MCF 10A (cell line): ENCODE data around the gene ADCY5. TPM values are rescaled to one million over a fixed set of nuclear protein-coding genes. Genes with fewer than 3 reads are reported as not detected.
A peak's percentile ranks its signal among the peaks of the same experiment; 100 is the strongest.

Experiments used
- BruUV-seq: library from RNA; stranded (reverse); fragments of 400-500 nt; replicated peaks from 2 replicates; lab custom pipeline; 2021; lab: Mats Ljungman, UMichigan
- CTCF ChIA-PET: fragments of 300-600 bp; sonication (Branson Sonifier 250); formaldehyde crosslinking; extraction: SDS; loops from one replicate; lab custom pipeline; 2021; ENCODE audit warnings: antibody characterized with exemption, inconsistent platforms; lab: Yijun Ruan, JAX
- POLR2A ChIA-PET: fragments of 300-600, 350-650 bp; sonication (Branson Sonifier 250); formaldehyde crosslinking; extraction: SDS; loops from one replicate; lab custom pipeline; 2020; ENCODE audit warnings: antibody characterized with exemption, inconsistent platforms; lab: Yijun Ruan, JAX
- DNase-seq: peaks from one replicate; pipeline ENCODE4 v3.0.0-alpha.2; 2018; ENCODE audit not compliant: unreplicated experiment
- H3K27ac Mint-ChIP-seq: one replicate; pipeline ENCODE4 v1.8.0; 2022; ENCODE audit warnings: mild to moderate bottlenecking, low read depth, mixed read lengths; ENCODE audit not compliant: unreplicated experiment
- H3K27me3 Mint-ChIP-seq: one replicate; pipeline ENCODE4 v1.8.0; 2022; ENCODE audit warnings: mixed read lengths; ENCODE audit not compliant: insufficient read depth, unreplicated experiment
- H3K36me3 Mint-ChIP-seq: one replicate; pipeline ENCODE4 v1.8.0; 2022; ENCODE audit warnings: mild to moderate bottlenecking, moderate library complexity, mixed read lengths; ENCODE audit not compliant: insufficient read depth, unreplicated experiment
- H3K4me1 Mint-ChIP-seq: one replicate; pipeline ENCODE4 v1.8.0; 2022; ENCODE audit warnings: mixed read lengths; ENCODE audit not compliant: insufficient read depth, unreplicated experiment
- H3K4me3 Mint-ChIP-seq: one replicate; pipeline ENCODE4 v1.8.0; 2022; ENCODE audit warnings: mild to moderate bottlenecking, moderate library complexity, mixed read lengths; ENCODE audit not compliant: unreplicated experiment
- H3K9me3 Mint-ChIP-seq: one replicate; pipeline ENCODE4 v1.8.0; 2022; ENCODE audit warnings: mixed read lengths; ENCODE audit not compliant: unreplicated experiment
- intact Hi-C: fragments of 100-400 bp; cut with micrococcal nuclease; formaldehyde crosslinking; loops from 2 replicates; pipeline ENCODE4 v1.14.1; 2022
- total RNA-seq: library from RNA; stranded (reverse); gene quantifications from 2 replicates; pipeline ENCODE4 v1.2.3, GENCODE V29; 2022
- TF ChIP-seq, protein P1 (sequence below): fragments of 200-600 bp; IDR thresholded peaks from one replicate; pipeline ENCODE4 v1.8.0; 2022; ENCODE audit warnings: antibody characterized with exemption, mild to moderate bottlenecking; ENCODE audit not compliant: unreplicated experiment

The ADCY5 gene
- total RNA-seq, 1 experiment from 2014 or later, result not detected

DNA sequence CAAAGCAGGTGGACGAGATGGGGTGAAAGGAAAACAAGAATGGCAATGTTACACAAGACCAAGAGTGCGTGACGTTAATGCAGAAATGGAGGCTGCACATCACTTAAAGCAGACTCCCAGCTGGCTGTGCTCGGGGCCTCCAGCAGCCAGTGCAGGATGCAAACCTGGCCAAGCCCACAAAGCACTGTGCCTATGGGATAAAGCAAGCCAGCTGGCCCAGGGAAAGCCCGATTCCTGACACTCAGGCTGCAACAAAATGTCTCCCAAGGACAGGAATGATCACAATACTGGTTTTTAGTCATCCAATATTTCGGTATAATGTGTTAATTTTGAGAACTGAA, 161.0 kb downstream of the ADCY5 start:
- intact Hi-C loops, result no loop called here
- no peaks in the 10 kb centered on the region for H3K9me3 Mint-ChIP-seq
- no peak for DNase-seq
- no peaks in the 10 kb centered on the region for H3K4me1 Mint-ChIP-seq
- peaks cover 43% of the 10 kb centered on the region for H3K27me3 Mint-ChIP-seq
- ChIA-PET CTCF (interaction anchor here (1.1 kb wide), 1 partner anchor 9 kb away, joined by 5 read pairs; no protein-coding TSS in a partner anchor), POLR2A (no interaction called here)
- no peak overlapping the region for H3K27ac Mint-ChIP-seq
- H3K4me3 Mint-ChIP-seq, result no peak overlapping the region
- H3K36me3 Mint-ChIP-seq, result peaks cover 4% of the 10 kb centered on the region
- TF ChIP-seq, protein P1, sequence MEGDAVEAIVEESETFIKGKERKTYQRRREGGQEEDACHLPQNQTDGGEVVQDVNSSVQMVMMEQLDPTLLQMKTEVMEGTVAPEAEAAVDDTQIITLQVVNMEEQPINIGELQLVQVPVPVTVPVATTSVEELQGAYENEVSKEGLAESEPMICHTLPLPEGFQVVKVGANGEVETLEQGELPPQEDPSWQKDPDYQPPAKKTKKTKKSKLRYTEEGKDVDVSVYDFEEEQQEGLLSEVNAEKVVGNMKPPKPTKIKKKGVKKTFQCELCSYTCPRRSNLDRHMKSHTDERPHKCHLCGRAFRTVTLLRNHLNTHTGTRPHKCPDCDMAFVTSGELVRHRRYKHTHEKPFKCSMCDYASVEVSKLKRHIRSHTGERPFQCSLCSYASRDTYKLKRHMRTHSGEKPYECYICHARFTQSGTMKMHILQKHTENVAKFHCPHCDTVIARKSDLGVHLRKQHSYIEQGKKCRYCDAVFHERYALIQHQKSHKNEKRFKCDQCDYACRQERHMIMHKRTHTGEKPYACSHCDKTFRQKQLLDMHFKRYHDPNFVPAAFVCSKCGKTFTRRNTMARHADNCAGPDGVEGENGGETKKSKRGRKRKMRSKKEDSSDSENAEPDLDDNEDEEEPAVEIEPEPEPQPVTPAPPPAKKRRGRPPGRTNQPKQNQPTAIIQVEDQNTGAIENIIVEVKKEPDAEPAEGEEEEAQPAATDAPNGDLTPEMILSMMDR, result no peak
- no TSS peak for BruUV-seq

DNA sequence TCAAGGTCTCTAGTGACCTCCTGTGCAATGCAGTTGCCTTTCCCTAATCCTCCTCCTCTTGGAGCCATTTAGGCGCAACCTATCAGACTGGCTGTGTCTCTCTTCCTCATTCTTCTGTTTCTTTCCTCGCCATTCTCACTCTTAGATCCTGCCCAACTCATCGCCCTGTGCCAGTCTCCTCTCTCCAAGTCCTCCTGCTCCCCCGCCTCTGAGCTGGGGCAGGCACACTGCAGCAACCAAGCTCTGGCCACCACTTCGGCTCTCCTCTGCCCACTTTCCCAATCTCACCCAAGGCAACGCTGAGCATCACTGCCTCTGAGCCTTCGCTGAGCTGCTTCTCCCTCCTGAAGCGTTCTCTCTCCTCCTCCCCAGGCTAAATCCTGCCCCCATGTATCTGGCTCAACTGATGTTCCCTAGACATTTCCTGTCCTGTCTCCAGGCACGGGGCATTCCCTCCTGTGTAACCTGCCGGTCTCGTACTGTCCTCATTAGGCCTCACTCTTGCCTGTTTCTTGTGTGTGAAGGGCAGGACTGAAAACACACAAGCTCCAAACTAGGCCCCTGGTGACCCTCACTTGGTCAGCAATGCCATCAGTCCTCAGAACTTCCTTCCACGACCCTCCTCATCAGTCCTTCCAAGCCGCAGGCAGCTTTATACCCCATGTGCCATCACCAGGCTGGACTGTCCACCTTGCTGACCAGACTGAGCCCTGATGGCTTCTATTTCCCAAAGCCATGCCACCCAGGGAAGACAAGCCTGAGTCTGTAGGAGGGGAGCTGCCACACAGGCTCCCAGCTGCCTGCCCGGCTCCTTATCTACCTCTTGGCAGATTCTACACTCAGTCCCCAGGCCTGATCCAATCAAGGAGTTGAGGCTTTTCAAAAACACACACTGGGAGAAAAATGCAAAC, 161.6 kb downstream of the ADCY5 start:
- TF ChIP-seq, protein P1, result no peak
- Mint-ChIP-seq H3K4me3 (no peak overlapping the region), H3K4me1 (no peaks in the 10 kb centered on the region), H3K36me3 (peaks cover 4% of the 10 kb centered on the region), H3K9me3 (no peaks in the 10 kb centered on the region), H3K27ac (no peak overlapping the region), H3K27me3 (peaks cover 40% of the 10 kb centered on the region)
- no peak for DNase-seq
- ChIA-PET CTCF (interaction anchor here (0.6 to 1.1 kb wide), 5 partner anchors 10 to 290 kb away, joined by 3 to 5 read pairs (median 3); no protein-coding TSS in a partner anchor), POLR2A (interaction anchor here (1.5 kb wide), 1 partner anchor 12 kb away, joined by 3 read pairs; no protein-coding TSS in a partner anchor)
- intact Hi-C loops, result no loop called here
- no TSS peak for BruUV-seq

GRCh38 chr3:123286308-123287023, 162.4 kb downstream of the ADCY5 start:
- Mint-ChIP-seq H3K4me1 (no peaks in the 10 kb centered on the region), H3K36me3 (peaks cover 4% of the 10 kb centered on the region), H3K27ac (no peak overlapping the region), H3K9me3 (no peaks in the 10 kb centered on the region), H3K4me3 (no peak overlapping the region), H3K27me3 (peaks cover 32% of the 10 kb centered on the region)
- intact Hi-C loops, result no loop called here
- ChIA-PET POLR2A (interaction anchor here (1.5 kb wide), 1 partner anchor 11 kb away, joined by 3 read pairs; no protein-coding TSS in a partner anchor), CTCF (interaction anchor here (0.6 to 1.0 kb wide), 4 partner anchors 15 to 982 kb away, joined by 3 to 4 read pairs (median 3); no protein-coding TSS in a partner anchor)
- TF ChIP-seq, protein P1, result peak; percentile 72
- DNase-seq, result peak; percentile 73
- no TSS peak for BruUV-seq

DNA sequence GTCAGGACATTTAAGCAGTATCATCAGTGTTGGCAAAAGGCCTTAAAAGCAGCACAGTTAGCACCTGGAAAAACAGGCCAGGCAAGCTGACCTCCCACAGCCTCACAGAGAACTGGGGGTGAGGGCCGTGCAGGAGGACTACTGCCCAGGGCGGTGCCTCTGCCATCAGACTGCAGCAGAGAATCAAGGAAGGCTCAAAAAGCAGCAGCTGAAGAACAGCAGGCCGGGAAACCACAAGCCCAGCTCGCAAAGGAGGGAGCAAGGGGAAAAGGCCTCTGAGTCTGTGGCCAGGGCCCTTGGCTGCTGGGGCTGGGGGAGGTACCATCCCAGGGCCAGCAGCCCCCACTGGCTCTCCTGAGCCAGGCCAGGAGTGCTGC, 163.0 kb downstream of the ADCY5 start:
- no peak for DNase-seq
- Mint-ChIP-seq H3K27me3 (peaks cover 26% of the 10 kb centered on the region), H3K36me3 (peaks cover 4% of the 10 kb centered on the region), H3K27ac (no peak overlapping the region), H3K4me3 (no peak overlapping the region), H3K9me3 (no peaks in the 10 kb centered on the region), H3K4me1 (no peaks in the 10 kb centered on the region)
- CTCF ChIA-PET, result interaction anchor here (0.5 to 1.3 kb wide), 7 partner anchors 9 to 982 kb away, joined by 3 to 4 read pairs (median 3); no protein-coding TSS in a partner anchor
- no TSS peak for BruUV-seq
- TF ChIP-seq, protein P1, result no peak
- intact Hi-C loops, result no loop called here
- POLR2A ChIA-PET, result interaction anchor here (1.5 kb wide), 1 partner anchor 11 kb away, joined by 3 read pairs; no protein-coding TSS in a partner anchor
